ENCODE data around the gene SAV1.

GRCh38 chr14:50675597-50675996 is 7.5 kb upstream of the SAV1 start:
- TF ChIP-seq FOSL1 (IDR thresholded peaks at IDR 0.05; ENCODE audit: insufficient read depth, low read depth, low read length) = no peak
- no peak for TF ChIP-seq TAF1 (IDR thresholded peaks at IDR 0.05; ENCODE audit: low read depth, low read length)
- TF ChIP-seq MAFK (IDR thresholded peaks at IDR 0.05; ENCODE audit: low read depth, low read length) = no peak
- no peak for TF ChIP-seq POLR2A (IDR thresholded peaks at IDR 0.05; ENCODE audit: control extremely low read depth in 1 of 2, low read depth in 2 of 2, low read length in 2 of 2)
- no peak for TF ChIP-seq CTCF (IDR thresholded peaks at IDR 0.05; ENCODE audit: control extremely low read depth in 1 of 3, insufficient read depth in 1 of 3, low read depth in 1 of 3, low read length in 3 of 3)
- no peak for TF ChIP-seq EP300 (IDR thresholded peaks at IDR 0.05; ENCODE audit: borderline replicate concordance in 1 of 2, low read depth in 2 of 2, low read length in 2 of 2)

Data from H1 (cell line).